AG10803 (cell line): ENCODE results near the gene BRMS1L.

Experiments used
- DNase-seq: peaks from one replicate; pipeline ENCODE4 v3.0.0; 2010; ENCODE audit warnings: low read depth
- H3K4me3 ChIP-seq: 2 replicates; pipeline ENCODE4 v1.5.1; 2011; ENCODE audit warnings: mild to moderate bottlenecking, low read length, control low read depth
- CTCF ChIP-seq: conservative IDR thresholded peaks from 2 replicates; pipeline ENCODE4 v1.5.1; 2011; ENCODE audit warnings: mild to moderate bottlenecking, low read length, control low read depth, inconsistent platforms

The BRMS1L gene

GRCh38 chr14:35847636-35848035, 21.5 kb downstream of the BRMS1L start:
- H3K4me3 ChIP-seq = no peak overlapping the region
- TF ChIP-seq CTCF = no peak
- no peak for DNase-seq

DNA sequence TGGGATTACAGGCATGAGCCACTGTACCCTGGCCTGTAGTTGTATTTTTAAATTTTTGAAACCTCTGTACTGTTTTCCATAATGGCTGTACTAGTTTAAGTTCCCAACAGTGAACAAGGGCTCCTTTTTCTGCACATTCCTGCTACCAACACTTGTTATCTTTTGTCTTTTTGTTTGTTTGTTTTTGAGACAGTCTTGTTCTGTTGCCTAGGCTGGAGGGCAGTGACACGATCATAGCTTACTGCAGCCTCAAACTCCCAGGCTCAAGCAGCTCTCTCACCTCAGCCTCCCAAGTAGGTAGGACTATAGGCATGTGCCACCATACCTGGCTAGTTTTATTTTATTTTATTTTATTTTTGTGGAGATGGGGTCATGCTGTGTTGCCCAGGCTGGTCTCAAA, 23.0 kb downstream of the BRMS1L start:
- no peak overlapping the region for H3K4me3 ChIP-seq
- TF ChIP-seq CTCF = no peak
- no peak for DNase-seq

DNA sequence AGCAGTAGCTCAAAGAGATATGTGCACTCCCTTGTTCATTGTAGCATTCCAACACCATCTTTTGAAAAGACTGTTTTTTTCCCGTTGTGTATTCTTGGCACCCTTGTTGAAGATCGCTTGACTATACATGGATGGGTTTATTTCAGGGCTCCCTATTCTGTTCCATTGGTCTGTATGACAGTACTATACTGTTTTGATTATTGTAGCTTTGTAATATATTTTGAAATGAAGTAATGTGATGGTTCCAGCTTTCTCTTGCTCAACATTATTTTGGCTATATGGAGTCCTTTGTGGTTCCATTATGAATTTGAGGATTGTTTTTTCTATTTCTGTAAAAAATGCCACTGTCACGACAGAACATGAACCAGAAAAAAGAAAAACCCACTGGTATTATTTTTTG, 25.7 kb downstream of the BRMS1L start:
- no peak for DNase-seq
- no peak for TF ChIP-seq CTCF
- no peak overlapping the region for H3K4me3 ChIP-seq

- DNase-seq = no peak
- no peak for TF ChIP-seq CTCF
Observed at GRCh38 chr14:35853225-35853624, 27.1 kb downstream of the BRMS1L start.

GRCh38 chr14:35854696-35855270, 28.6 kb downstream of the BRMS1L start:
- H3K4me3 ChIP-seq = no peak overlapping the region
- no peak for DNase-seq
- TF ChIP-seq CTCF = no peak

More at GRCh38 chr14:35853225-35853624, 27.1 kb downstream of the BRMS1L start:
- no peak overlapping the region for H3K4me3 ChIP-seq

- no peak for TF ChIP-seq CTCF
- DNase-seq = no peak
- no peak overlapping the region for H3K4me3 ChIP-seq
Observed at GRCh38 chr14:35855876-35856481, 29.8 kb downstream of the BRMS1L start.

DNA sequence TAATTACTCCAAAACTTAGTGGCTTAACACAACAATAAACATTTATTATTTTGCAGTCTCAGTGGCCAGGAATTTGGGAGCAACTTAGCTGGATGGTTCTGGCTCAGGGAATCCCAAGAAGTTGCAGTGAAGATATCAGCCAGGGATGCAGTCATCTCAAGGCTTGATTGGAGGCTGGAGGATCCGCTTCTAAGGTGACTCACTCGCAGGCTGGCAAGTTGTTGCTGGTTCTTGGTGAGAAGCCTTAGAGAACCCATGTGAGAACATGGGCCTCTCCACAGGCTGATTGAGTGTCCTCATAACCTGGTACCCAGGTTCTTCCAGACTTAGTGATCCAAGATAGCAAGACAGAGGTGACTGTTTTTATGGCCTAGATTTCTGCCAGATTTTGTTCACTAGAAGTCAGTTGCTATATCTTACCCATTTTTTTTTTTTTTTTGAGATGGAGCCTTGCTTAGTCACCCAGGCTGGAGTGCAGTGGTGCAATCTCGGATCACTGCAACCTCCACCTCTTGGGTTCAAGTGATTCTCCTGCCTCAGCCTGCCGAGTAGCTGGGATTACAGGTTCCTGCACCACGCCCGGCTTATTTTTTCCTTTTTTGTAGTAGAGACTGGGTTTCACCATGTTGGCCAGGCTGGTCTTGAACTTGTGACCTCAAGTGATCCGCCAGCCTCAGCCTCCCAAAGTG, 32.5 kb downstream of the BRMS1L start:
- no peak for TF ChIP-seq CTCF
- DNase-seq = peak; percentile 51
- no peak overlapping the region for H3K4me3 ChIP-seq
